HEK293T (cell line): ENCODE data around the gene SLC25A44.

ENCODE experiments used
- ELF4 ChIP-seq: fragments of 450-650 bp; IDR thresholded peaks from 2 replicates; pipeline ENCODE4 v1.6.1; 2017; ENCODE audit warnings: antibody characterized with exemption
- SP1 ChIP-seq: fragments of 450-650 bp; IDR thresholded peaks from 2 replicates; pipeline ENCODE4 v1.6.1; 2017
- ZNF384 ChIP-seq: fragments of 450-650 bp; IDR thresholded peaks from 2 replicates; pipeline ENCODE4 v1.6.1; 2016

- no peak for TF ChIP-seq ELF4
- no peak for TF ChIP-seq ZNF384
- TF ChIP-seq SP1, result no peak
Measured at GRCh38 chr1:156164125-156164831, 29.6 kb upstream of the SLC25A44 start.
